HCT116 (cell line): ENCODE data around the gene ARHGEF3. TPM values are rescaled to one million over a fixed set of nuclear protein-coding genes. Genes with fewer than 3 reads are reported as not detected.

Experiments
- ATAC-seq: fragments of 200-7000 bp; cut with Tn5 transposase; 2 replicates; pipeline ENCODE4 v1.9.1; 2020; ENCODE audit warnings: mild to moderate bottlenecking, moderate library complexity
- BruUV-seq: library from RNA; stranded (reverse); fragments of 400-500 nt; replicated peaks from 2 replicates; lab custom pipeline; 2021; lab: Mats Ljungman, UMichigan
- CTCF ChIA-PET: fragments of 300-600 bp; sonication (Branson Sonifier 250); formaldehyde crosslinking; loops from one replicate; lab custom pipeline; 2021; ENCODE audit warnings: antibody characterized with exemption; lab: Charles Lee
- POLR2A ChIA-PET: fragments of 300-600, 350-600 bp; sonication (Branson Sonifier 250); formaldehyde crosslinking; loops from one replicate; lab custom pipeline; 2021; ENCODE audit warnings: antibody characterized with exemption; lab: Charles Lee
- RAD21 ChIA-PET, 2 experiments: fragments of 300-600 bp; sonication (Branson Sonifier 250); formaldehyde crosslinking; loops; one replicate each; lab custom pipeline; 2023; ENCODE audit warnings: low total read pairs in 2 of 2; ENCODE audit not compliant: uncharacterized antibody in 2 of 2, unreplicated experiment in 2 of 2, low non-redundant PET in 1 of 2; lab: Charles Lee
- DNase-seq: peaks from one replicate; pipeline ENCODE4 v3.0.0-alpha.2; 2010; ENCODE audit warnings: low read depth, low spot score
- H2AFZ ChIP-seq: fragments of 200-600 bp; shearing (Covaris generic), sonication (generic); 2 replicates; pipeline ENCODE4 v1.6.1; 2017; ENCODE audit warnings: low read depth, mixed run types, mixed read lengths, antibody characterized with exemption, low read length; ENCODE audit not compliant: poor library complexity, severe bottlenecking
- H3K27ac ChIP-seq: 2 replicates; pipeline ENCODE4 v1.5.1; 2012; ENCODE audit warnings: low read depth, low read length
- H3K27me3 ChIP-seq: fragments of 200-600 bp; sonication (generic); 2 replicates; pipeline ENCODE4 v1.6.1; 2016; ENCODE audit warnings: mixed run types, low read length, mixed read lengths; ENCODE audit not compliant: insufficient read depth
- H3K36me3 ChIP-seq, 2 experiments: fragments of 200-500 bp in 1 of 2; fragments of 200-600 bp in 1 of 2; sonication (Bioruptor generic) in 1 of 2; sonication (generic) in 1 of 2; 2 replicates each; pipeline versions ENCODE4 v1.5.1 to v1.6.1; 2014 to 2016; ENCODE audit warnings: low read length in 2 of 2, inconsistent platforms in 1 of 2, mixed read lengths in 1 of 2, mixed run types in 1 of 2; ENCODE audit not compliant: insufficient read depth in 2 of 2, control insufficient read depth in 1 of 2
- H3K4me1 ChIP-seq, 2 experiments: fragments of 200-600 bp in 1 of 2; sonication (generic) in 1 of 2; 2 replicates each; pipeline versions ENCODE4 v1.5.1 to v1.6.1; 2012 to 2017; ENCODE audit warnings: low read length in 2 of 2, inconsistent platforms in 1 of 2, mild to moderate bottlenecking in 1 of 2, mixed read lengths in 1 of 2, mixed run types in 1 of 2, moderate library complexity in 1 of 2; ENCODE audit not compliant: insufficient read depth in 2 of 2, control insufficient read depth in 1 of 2
- H3K4me2 ChIP-seq: fragments of 200-600 bp; sonication (generic); 2 replicates; pipeline ENCODE4 v1.6.1; 2017; ENCODE audit warnings: mixed run types, low read length, mixed read lengths
- H3K4me3 ChIP-seq, 2 experiments: fragments of 200-600 bp in 1 of 2; sonication (generic) in 1 of 2; replicated peaks in 1 of 2; 2 replicates each; pipeline ENCODE4 v1.5.1; 2011 to 2016; ENCODE audit warnings: low read length in 2 of 2, control low read depth in 1 of 2, low read depth in 1 of 2, mild to moderate bottlenecking in 1 of 2, mixed read lengths in 1 of 2, mixed run types in 1 of 2
- H3K79me2 ChIP-seq: fragments of 200-600 bp; sonication (generic); 2 replicates; pipeline ENCODE4 v1.6.1; 2017; ENCODE audit warnings: mild to moderate bottlenecking, mixed run types, low read length, moderate library complexity, mixed read lengths; ENCODE audit not compliant: insufficient read depth
- H3K9ac ChIP-seq: fragments of 200-600 bp; sonication (generic); 2 replicates; pipeline ENCODE4 v1.6.1; 2016; ENCODE audit warnings: low read length, mixed read lengths
- H3K9me2 ChIP-seq: fragments of 200-600 bp; sonication (generic), shearing (Covaris generic); 2 replicates; pipeline ENCODE4 v1.6.1; 2017; ENCODE audit warnings: mixed run types, mild to moderate bottlenecking, moderate library complexity; ENCODE audit not compliant: insufficient read depth
- H3K9me3 ChIP-seq, 2 experiments: fragments of 200-500 bp in 1 of 2; fragments of 200-600 bp in 1 of 2; sonication (Bioruptor generic) in 1 of 2; sonication (generic) in 1 of 2; 2 replicates each; pipeline ENCODE4 v1.6.1; 2014 to 2017; ENCODE audit warnings: low read length in 2 of 2, mixed read lengths in 2 of 2, inconsistent platforms in 1 of 2, low read depth in 1 of 2, mild to moderate bottlenecking in 1 of 2, mixed run types in 1 of 2, moderate library complexity in 1 of 2; ENCODE audit not compliant: control insufficient read depth in 1 of 2, insufficient read depth in 1 of 2
- H4K20me1 ChIP-seq: fragments of 200-600 bp; sonication (generic), shearing (Covaris generic); 2 replicates; pipeline ENCODE4 v1.6.1; 2017; ENCODE audit warnings: mixed run types, mild to moderate bottlenecking, moderate library complexity; ENCODE audit not compliant: insufficient read depth
- CEBPB ChIP-seq: IDR thresholded peaks from 2 replicates; pipeline ENCODE4 v1.6.1; 2012; ENCODE audit warnings: low read depth
- EGR1 ChIP-seq: IDR thresholded peaks from 2 replicates; pipeline ENCODE4 v1.6.1; 2012; ENCODE audit warnings: low read depth
- EZH2 ChIP-seq: fragments of 200-600 bp; sonication (generic); IDR thresholded peaks from 2 replicates; pipeline ENCODE4 v1.6.1; 2017; ENCODE audit warnings: antibody characterized with exemption, mixed run types
- FOSL1 ChIP-seq: IDR thresholded peaks from 2 replicates; pipeline ENCODE4 v1.6.1; 2012; ENCODE audit warnings: low read depth
- JUND ChIP-seq: IDR thresholded peaks from 2 replicates; pipeline ENCODE4 v1.6.1; 2012
- POLR2A ChIP-seq: IDR thresholded peaks from 2 replicates; pipeline ENCODE4 v1.7.0; 2011; ENCODE audit warnings: borderline replicate concordance; ENCODE audit not compliant: insufficient read depth, insufficient read length; ENCODE audit errors: extremely low read depth
- SIN3A ChIP-seq: IDR thresholded peaks from 2 replicates; pipeline ENCODE4 v1.6.1; 2012; ENCODE audit warnings: low read depth
- SRF ChIP-seq: IDR thresholded peaks from 2 replicates; pipeline ENCODE4 v1.6.1; 2012; ENCODE audit warnings: low read depth
- ZFX ChIP-seq: fragments of 450-650 bp; IDR thresholded peaks from 2 replicates; pipeline ENCODE4 v1.6.1; 2017
- intact Hi-C: fragments of 100-400 bp; cut with micrococcal nuclease; formaldehyde crosslinking; loops from 2 replicates; pipeline ENCODE4 v1.10.0; 2022
- total RNA-seq: library from RNA; stranded (reverse); gene quantifications from one replicate; pipeline ENCODE4 v1.2.1, GENCODE V29; 2021; ENCODE audit not compliant: unreplicated experiment
- TF ChIP-seq, protein P1 (sequence below): IDR thresholded peaks from 2 replicates; pipeline ENCODE4 v1.6.1; 2012
- TF ChIP-seq, protein P2 (sequence below): IDR thresholded peaks from 2 replicates; pipeline ENCODE4 v1.6.1; 2011; ENCODE audit warnings: mild to moderate bottlenecking, low read length, moderate library complexity; ENCODE audit not compliant: insufficient replicate concordance; ENCODE audit errors: extremely low read depth

The ARHGEF3 gene
- total RNA-seq, 1 experiment from 2014 or later = 18.1 TPM

DNA sequence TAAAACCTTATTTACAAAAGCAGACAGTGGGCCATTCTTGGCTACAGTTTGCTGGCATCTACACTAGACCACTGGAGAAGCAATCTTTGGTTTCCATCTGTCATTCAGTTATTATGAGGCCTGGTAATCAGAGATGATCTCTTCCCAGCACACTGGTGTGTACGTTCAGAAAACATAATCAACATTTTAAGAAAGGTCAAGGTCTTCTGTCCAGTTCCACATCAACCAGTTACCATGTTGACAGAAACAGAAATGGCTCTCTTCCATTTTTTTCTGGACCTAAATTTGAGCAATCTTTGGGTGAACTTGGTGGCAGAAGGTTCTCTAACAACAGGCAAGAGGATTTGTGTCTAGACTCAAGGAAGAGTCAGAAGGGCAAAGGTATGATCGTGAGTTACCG lies 29.8 kb upstream of the ARHGEF3 start:
- Histone ChIP-seq H4K20me1 (no peaks in the 10 kb centered on the region), H3K27me3 (no peaks in the 10 kb centered on the region), H3K9me2 (no peaks in the 10 kb centered on the region), H3K36me3 (no peaks in the 10 kb centered on the region), H3K9ac (no peak overlapping the region), H3K4me1 (peaks cover 24% of the 10 kb centered on the region in 2 experiments), H2AFZ (no peak overlapping the region), H3K79me2 (no peaks in the 10 kb centered on the region), H3K4me2 (no peak overlapping the region), H3K9me3 (no peaks in the 10 kb centered on the region), H3K4me3 (no peak overlapping the region), H3K27ac (no peak overlapping the region)
- CTCF ChIA-PET = no interaction called here
- DNase-seq (no peak), ATAC-seq (no peak)
- RAD21 ChIA-PET = no interaction called here
- intact Hi-C loops = no loop called here
- POLR2A ChIA-PET = no interaction called here
- TF ChIP-seq FOSL1 (no peak), POLR2A (no peak), EGR1 (no peak), CEBPB (no peak), ZFX (no peak)
- TF ChIP-seq, protein P1, sequence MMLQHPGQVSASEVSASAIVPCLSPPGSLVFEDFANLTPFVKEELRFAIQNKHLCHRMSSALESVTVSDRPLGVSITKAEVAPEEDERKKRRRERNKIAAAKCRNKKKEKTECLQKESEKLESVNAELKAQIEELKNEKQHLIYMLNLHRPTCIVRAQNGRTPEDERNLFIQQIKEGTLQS = no peak
- no TSS peak for BruUV-seq

DNA sequence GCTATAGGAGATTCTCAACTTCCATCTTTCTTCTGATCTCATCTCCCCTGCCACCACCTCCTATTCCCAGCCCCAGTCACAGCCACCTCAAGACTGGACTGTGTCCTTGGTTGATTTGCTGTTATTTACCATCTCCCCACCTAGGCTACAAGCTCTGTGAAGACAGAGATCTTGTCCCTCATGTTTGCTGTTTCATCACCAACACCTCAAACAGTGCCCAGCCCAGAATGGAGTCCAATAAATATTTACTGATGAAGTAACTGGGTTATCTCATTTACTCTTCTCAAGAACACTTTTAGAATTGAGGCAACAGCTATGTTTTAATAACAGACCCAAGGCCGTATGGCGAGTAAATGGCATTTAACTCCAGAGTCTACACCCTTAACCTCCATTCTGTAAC lies 29.1 kb upstream of the ARHGEF3 start:
- no peak for TF ChIP-seq JUND
- no peak for TF ChIP-seq EZH2
- TF ChIP-seq SRF = no peak
- TF ChIP-seq, protein P2, sequence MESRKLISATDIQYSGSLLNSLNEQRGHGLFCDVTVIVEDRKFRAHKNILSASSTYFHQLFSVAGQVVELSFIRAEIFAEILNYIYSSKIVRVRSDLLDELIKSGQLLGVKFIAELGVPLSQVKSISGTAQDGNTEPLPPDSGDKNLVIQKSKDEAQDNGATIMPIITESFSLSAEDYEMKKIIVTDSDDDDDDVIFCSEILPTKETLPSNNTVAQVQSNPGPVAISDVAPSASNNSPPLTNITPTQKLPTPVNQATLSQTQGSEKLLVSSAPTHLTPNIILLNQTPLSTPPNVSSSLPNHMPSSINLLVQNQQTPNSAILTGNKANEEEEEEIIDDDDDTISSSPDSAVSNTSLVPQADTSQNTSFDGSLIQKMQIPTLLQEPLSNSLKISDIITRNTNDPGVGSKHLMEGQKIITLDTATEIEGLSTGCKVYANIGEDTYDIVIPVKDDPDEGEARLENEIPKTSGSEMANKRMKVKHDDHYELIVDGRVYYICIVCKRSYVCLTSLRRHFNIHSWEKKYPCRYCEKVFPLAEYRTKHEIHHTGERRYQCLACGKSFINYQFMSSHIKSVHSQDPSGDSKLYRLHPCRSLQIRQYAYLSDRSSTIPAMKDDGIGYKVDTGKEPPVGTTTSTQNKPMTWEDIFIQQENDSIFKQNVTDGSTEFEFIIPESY = no peak
- no peak for TF ChIP-seq SIN3A
- Histone ChIP-seq H3K9me3 (no peaks in the 10 kb centered on the region), H3K36me3 (no peaks in the 10 kb centered on the region), H2AFZ (no peak overlapping the region), H3K9me2 (no peaks in the 10 kb centered on the region), H3K27ac (no peak overlapping the region), H3K4me2 (no peak overlapping the region), H4K20me1 (no peaks in the 10 kb centered on the region), H3K9ac (no peak overlapping the region), H3K4me1 (peaks cover 17 to 19% of the 10 kb centered on the region in 2 experiments), H3K27me3 (0 out of 2 replicates have a peak, but pooled peaks cover 3% of the 10 kb centered on the region), H3K4me3 (no peak overlapping the region), H3K79me2 (no peaks in the 10 kb centered on the region)
- BruUV-seq = no TSS peak
- no peak for DNase-seq
- POLR2A ChIA-PET = no interaction called here
- no peak for ATAC-seq
- CTCF ChIA-PET = no interaction called here
- intact Hi-C loops = no loop called here
- RAD21 ChIA-PET = no interaction called here
